ENCODE measurements around the gene MKRN2.

MKRN2 gene

GRCh38 chr3:12515631-12516030 lies 41.3 kb upstream of the MKRN2 start:
- H3K4me2 ChIP-seq (ENCODE audit: insufficient read depth, low read length): no peak overlapping the region
- H3K79me2 ChIP-seq (ENCODE audit: insufficient read depth, low read length): no peaks in the 10 kb centered on the region
- no peak overlapping the region for H3K4me3 ChIP-seq (ENCODE audit: low read depth in 1 of 2, low read length in 2 of 2)
- no peak overlapping the region for H3K9ac ChIP-seq (ENCODE audit: low read depth, low read length)
- H3K27ac ChIP-seq (ENCODE audit: low read length): no peak overlapping the region
- no peak for DNase-seq
- no peaks in the 10 kb centered on the region for H3K27me3 ChIP-seq (ENCODE audit: insufficient read depth, low read length, poor library complexity)
- no peak overlapping the region for H2AFZ ChIP-seq (ENCODE audit: low read depth, low read length)
- no peaks in the 10 kb centered on the region for H3K9me3 ChIP-seq (ENCODE audit: insufficient read depth, low read length, severe bottlenecking)
- TF ChIP-seq CTCF (IDR thresholded peaks at IDR 0.05; ENCODE audit: borderline replicate concordance, extremely low read depth, low read length, poor library complexity, severe bottlenecking): no peak
- TF ChIP-seq EZH2 (IDR thresholded peaks at IDR 0.05; ENCODE audit: borderline replicate concordance, low read depth, low read length, severe bottlenecking): no peak
- ATAC-seq (ENCODE audit: insufficient read depth, low read depth): no peak
- H3K36me3 ChIP-seq (ENCODE audit: insufficient read depth, low read length): peaks cover 49% of the 10 kb centered on the region; the same call in 1 of the 2 replicates
- H4K20me1 ChIP-seq (ENCODE audit: insufficient read depth, low read length): no peaks in the 10 kb centered on the region
- no peaks in the 10 kb centered on the region for H3K4me1 ChIP-seq (ENCODE audit: insufficient read depth, low read length)

GRCh38 chr3:12516873-12517272 lies 40.0 kb upstream of the MKRN2 start:
- H3K4me2 ChIP-seq (ENCODE audit: insufficient read depth, low read length): no peak overlapping the region
- H3K27ac ChIP-seq (ENCODE audit: low read length): no peak overlapping the region
- TF ChIP-seq EZH2 (IDR thresholded peaks at IDR 0.05; ENCODE audit: borderline replicate concordance, low read depth, low read length, severe bottlenecking): no peak
- TF ChIP-seq CTCF (IDR thresholded peaks at IDR 0.05; ENCODE audit: borderline replicate concordance, extremely low read depth, low read length, poor library complexity, severe bottlenecking): no peak
- H3K9me3 ChIP-seq (ENCODE audit: insufficient read depth, low read length, severe bottlenecking): no peaks in the 10 kb centered on the region
- H2AFZ ChIP-seq (ENCODE audit: low read depth, low read length): no peak overlapping the region
- DNase-seq: no peak
- no peak for ATAC-seq (ENCODE audit: insufficient read depth, low read depth)
- H3K27me3 ChIP-seq (ENCODE audit: insufficient read depth, low read length, poor library complexity): no peaks in the 10 kb centered on the region
- peaks cover 50% of the 10 kb centered on the region for H3K36me3 ChIP-seq (ENCODE audit: insufficient read depth, low read length)
- no peak overlapping the region for H3K9ac ChIP-seq (ENCODE audit: low read depth, low read length)
- no peaks in the 10 kb centered on the region for H3K4me1 ChIP-seq (ENCODE audit: insufficient read depth, low read length)
- no peaks in the 10 kb centered on the region for H4K20me1 ChIP-seq (ENCODE audit: insufficient read depth, low read length)
- no peak overlapping the region for H3K4me3 ChIP-seq (ENCODE audit: low read depth in 1 of 2, low read length in 2 of 2)
- H3K79me2 ChIP-seq (ENCODE audit: insufficient read depth, low read length): no peaks in the 10 kb centered on the region

- no peak for DNase-seq
- Histone ChIP-seq H3K27me3 (ENCODE audit: insufficient read depth, low read length, poor library complexity) (no peaks in the 10 kb centered on the region), H3K4me2 (ENCODE audit: insufficient read depth, low read length) (no peak overlapping the region), H3K9me3 (ENCODE audit: insufficient read depth, low read length, severe bottlenecking) (no peaks in the 10 kb centered on the region), H4K20me1 (ENCODE audit: insufficient read depth, low read length) (no peaks in the 10 kb centered on the region), H3K79me2 (ENCODE audit: insufficient read depth, low read length) (no peaks in the 10 kb centered on the region), H3K4me3 (ENCODE audit: low read depth in 1 of 2, low read length in 2 of 2) (no peak overlapping the region), H3K4me1 (ENCODE audit: insufficient read depth, low read length) (no peaks in the 10 kb centered on the region), H3K27ac (ENCODE audit: low read length) (no peak overlapping the region), H3K36me3 (ENCODE audit: insufficient read depth, low read length) (peaks cover 48% of the 10 kb centered on the region), H2AFZ (ENCODE audit: low read depth, low read length) (no peak overlapping the region), H3K9ac (ENCODE audit: low read depth, low read length) (no peak overlapping the region)
- TF ChIP-seq EZH2 (IDR thresholded peaks at IDR 0.05; ENCODE audit: borderline replicate concordance, low read depth, low read length, severe bottlenecking): no peak
- TF ChIP-seq CTCF (IDR thresholded peaks at IDR 0.05; ENCODE audit: borderline replicate concordance, extremely low read depth, low read length, poor library complexity, severe bottlenecking): no peak
- ATAC-seq (ENCODE audit: insufficient read depth, low read depth): no peak
Observed at GRCh38 chr3:12518261-12519028, 38.4 kb upstream of the MKRN2 start.
